SH-SY5Y (cell line): ENCODE measurements around the gene TIRAP.

ENCODE experiments used
- GATA2 ChIP-seq: IDR thresholded peaks from 2 replicates; pipeline ENCODE4 v1.6.1; 2011; ENCODE audit warnings: mild to moderate bottlenecking, low read depth, low read length
- GATA3 ChIP-seq: IDR thresholded peaks from 2 replicates; pipeline ENCODE4 v1.6.1; 2011; ENCODE audit warnings: low read depth, mild to moderate bottlenecking, low read length, moderate library complexity

DNA sequence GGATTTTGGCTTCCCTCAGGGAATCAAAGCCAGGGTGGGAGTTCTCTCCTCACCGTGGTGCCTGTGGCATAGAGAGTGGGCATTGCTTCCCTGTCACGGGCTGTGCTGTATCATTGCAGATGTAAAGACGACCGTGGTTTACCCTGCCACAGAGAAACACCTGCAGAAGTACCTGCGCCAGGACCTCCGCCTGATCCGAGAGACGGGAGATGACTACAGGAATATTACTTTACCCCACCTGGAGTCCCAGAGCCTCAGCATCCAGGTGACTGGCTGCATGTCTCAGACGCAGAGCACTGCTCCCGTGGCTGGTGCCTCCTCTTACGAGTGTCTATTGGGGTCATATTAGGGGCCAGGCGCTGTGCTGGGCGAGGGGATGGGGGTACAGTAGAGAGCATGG, 48.4 kb downstream of the TIRAP start:
- TF ChIP-seq GATA3 (no peak), GATA2 (no peak)
